B cell (primary cell): ENCODE data around the gene DHX34. TPM values are rescaled to one million over a fixed set of nuclear protein-coding genes. Genes with fewer than 3 reads are reported as not detected.

Experiments used
- ATAC-seq: fragments of 200-7000 bp; cut with Tn5 transposase; one replicate; pipeline ENCODE4 v1.10.0; 2021; ENCODE audit warnings: low read depth, mild to moderate bottlenecking, moderate number of reproducible peaks, moderate library complexity
- CTCF ChIA-PET: fragments of 350-600 bp; sonication (Branson Sonifier 250); formaldehyde crosslinking; loops from one replicate; lab custom pipeline; 2021; ENCODE audit warnings: antibody characterized with exemption, inconsistent platforms; lab: Charles Lee
- POLR2A ChIA-PET: fragments of 350-600 bp; sonication (Branson Sonifier 250); formaldehyde crosslinking; loops from one replicate; lab custom pipeline; 2021; ENCODE audit warnings: antibody characterized with exemption; lab: Charles Lee
- DNase-seq: peaks from one replicate; pipeline ENCODE4 v3.0.0; 2013
- H2AFZ ChIP-seq: 2 replicates; pipeline ENCODE4 v1.6.1; 2012; ENCODE audit warnings: mild to moderate bottlenecking, low read depth, low read length; ENCODE audit not compliant: insufficient read depth, poor library complexity, severe bottlenecking
- H3K27ac ChIP-seq, 2 donors: 1 replicate in 1 of 2; 2 replicates in 1 of 2; pipeline ENCODE4 v1.5.1; 2012 to 2013; ENCODE audit warnings: low read length in 2 of 2, mild to moderate bottlenecking in 2 of 2, moderate library complexity in 1 of 2
- H3K27me3 ChIP-seq, 4 experiments: fragments of 200-600 bp in 1 of 4; sonication (generic) in 1 of 4; replicated peaks in 1 of 4; 1 replicate in 2 of 4; 2 replicates in 2 of 4; pipeline versions ENCODE4 v1.6.1 to v1.7.0; 2013 to 2016; ENCODE audit warnings: low read length in 3 of 4, mild to moderate bottlenecking in 2 of 4, mixed read lengths in 1 of 4, moderate library complexity in 1 of 4; ENCODE audit not compliant: insufficient read depth in 4 of 4, control insufficient read depth in 3 of 4; ENCODE audit errors: control extremely low read depth in 1 of 4
- H3K36me3 ChIP-seq, 2 experiments: replicated peaks in 1 of 2; 1 replicate in 1 of 2; 2 replicates in 1 of 2; pipeline versions ENCODE4 v1.6.1 to v1.7.1; 2013; ENCODE audit warnings: low read length in 1 of 2; ENCODE audit not compliant: insufficient read depth in 2 of 2, control insufficient read depth in 1 of 2; ENCODE audit errors: control extremely low read depth in 1 of 2, extremely low read depth in 1 of 2
- H3K4me1 ChIP-seq, 2 donors: fragments of 200-600 bp in 1 of 2; sonication (generic) in 1 of 2; 1 replicate in 1 of 2; 2 replicates in 1 of 2; pipeline versions ENCODE4 v1.5.1 to v1.6.1; 2013 to 2017; ENCODE audit warnings: low read length in 2 of 2; ENCODE audit not compliant: control insufficient read depth in 2 of 2, insufficient read depth in 2 of 2
- H3K4me2 ChIP-seq: replicated peaks from 2 replicates; pipeline ENCODE3; 2012; ENCODE audit warnings: mild to moderate bottlenecking, low read depth, low read length; ENCODE audit not compliant: poor library complexity, severe bottlenecking
- H3K4me3 ChIP-seq, 5 experiments: fragments of 200-600 bp in 1 of 5; sonication (generic) in 1 of 5; 1 replicate in 3 of 5; 2 replicates in 2 of 5; pipeline versions ENCODE4 v1.5.1 to v1.7.0; 2011 to 2016; ENCODE audit warnings: low read length in 4 of 5, mild to moderate bottlenecking in 4 of 5, low read depth in 2 of 5, control low read depth in 1 of 5, moderate library complexity in 1 of 5; ENCODE audit not compliant: insufficient read depth in 1 of 5; ENCODE audit errors: control extremely low read depth in 1 of 5, extremely low read depth in 1 of 5
- H3K79me2 ChIP-seq: fragments of 200-600 bp; sonication (generic); one replicate; pipeline ENCODE4 v1.6.0; 2016; ENCODE audit warnings: low read length; ENCODE audit not compliant: control insufficient read depth, insufficient read depth
- H3K9ac ChIP-seq: fragments of 200-600 bp; sonication (generic); 2 replicates; pipeline ENCODE4 v1.6.1; 2017; ENCODE audit warnings: mild to moderate bottlenecking, low read length, moderate library complexity
- H3K9me3 ChIP-seq, 3 donors: one replicate each; pipeline versions ENCODE4 v1.6.1 to v1.7.1; 2013; ENCODE audit warnings: low read length in 2 of 3; ENCODE audit not compliant: control insufficient read depth in 2 of 3, insufficient read depth in 1 of 3; ENCODE audit errors: control extremely low read depth in 1 of 3
- H4K20me1 ChIP-seq: 2 replicates; pipeline ENCODE4 v1.6.0; 2012; ENCODE audit warnings: mild to moderate bottlenecking, low read length; ENCODE audit not compliant: insufficient read depth, control insufficient read depth, poor library complexity, severe bottlenecking
- H3K27ac Mint-ChIP-seq: one replicate; pipeline ENCODE4 v1.8.0; 2021; ENCODE audit warnings: mixed read lengths
- H3K27me3 Mint-ChIP-seq: one replicate; pipeline ENCODE4 v1.8.0; 2021; ENCODE audit warnings: mixed read lengths
- H3K4me1 Mint-ChIP-seq: one replicate; pipeline ENCODE4 v1.8.0; 2021; ENCODE audit warnings: mixed read lengths
- H3K4me3 Mint-ChIP-seq: one replicate; pipeline ENCODE4 v1.8.0; 2021; ENCODE audit warnings: mixed read lengths
- H3K9me3 Mint-ChIP-seq: one replicate; pipeline ENCODE4 v1.8.0; 2022; ENCODE audit warnings: mixed read lengths; ENCODE audit not compliant: insufficient read depth
- EZH2 ChIP-seq: IDR thresholded peaks from 2 replicates; pipeline ENCODE4 v1.6.1; 2012; ENCODE audit warnings: borderline replicate concordance, low read depth, mild to moderate bottlenecking, moderate library complexity, low read length; ENCODE audit not compliant: insufficient read depth, poor library complexity, severe bottlenecking
- WGBS: methylation state at CpG from one replicate; pipeline ENCODE4 v1.1.5; 2013; ENCODE audit warnings: missing lambda C conversion rate; ENCODE audit not compliant: insufficient coverage; 5-methylcytosine and 5-hydroxymethylcytosine counted together
- intact Hi-C: fragments of 100-400 bp; cut with micrococcal nuclease; formaldehyde crosslinking; loops from one replicate; pipeline ENCODE4 v1.10.0; 2022
- polyA plus RNA-seq: library from polyadenylated mRNA; depleted of rRNA; stranded (reverse); fragments of >200 nt; gene quantifications from 2 replicates; pipeline ENCODE4 v1.2.3, GENCODE V29; 2012
- total RNA-seq, 2 donors: library from RNA; stranded (reverse); fragments of 120-200 nt in 1 of 2; gene quantifications; 1 replicate in 1 of 2; 2 replicates in 1 of 2; pipeline versions ENCODE4 v1.2.3 to v1.2.4, GENCODE V29; 2013 to 2022
- TF ChIP-seq, protein P1 (sequence below): fragments of 200-600 bp; IDR thresholded peaks from one replicate; pipeline ENCODE4 v1.8.0; 2022; ENCODE audit warnings: antibody characterized with exemption, mild to moderate bottlenecking

The DHX34 gene
- total and polyA plus RNA-seq, 2 donors (not counting 1 experiment from before 2014, with no cell fraction given) = 25.1 to 31.3 TPM

DNA sequence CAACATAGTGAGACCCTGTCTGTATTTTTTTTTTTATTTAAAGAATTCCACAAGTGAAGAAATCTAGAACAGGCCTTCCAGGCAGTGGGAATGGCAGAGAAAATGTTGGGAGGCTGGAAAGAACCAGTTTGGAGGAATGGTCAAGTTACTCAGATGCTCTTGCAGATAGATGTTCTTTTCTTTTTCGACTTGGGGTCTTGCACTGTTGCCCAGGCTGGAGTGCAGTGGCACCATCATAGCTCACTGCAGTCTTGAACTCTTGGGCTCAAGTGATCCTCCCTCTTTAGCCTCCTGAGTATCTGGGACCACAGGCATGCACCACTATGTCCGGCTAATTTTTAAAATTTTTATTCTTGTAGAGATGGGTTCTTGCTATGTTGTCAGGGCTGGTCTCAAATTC is 38.8 kb upstream of the DHX34 start:
- Histone ChIP-seq H3K4me2 (no peak overlapping the region), H3K9me3 (peaks cover 0 to 10% (median 0%) of the 10 kb centered on the region in 3 donors), H3K79me2 (no peaks in the 10 kb centered on the region), H3K4me3 (peak overlapping the region in 1 of 5 experiments; percentile 82), H3K4me1 (peaks cover 2% of the 10 kb centered on the region in 2 donors), H3K9ac (no peak overlapping the region), H4K20me1 (no peaks in the 10 kb centered on the region), H3K27ac (no peak overlapping the region), H2AFZ (no peak overlapping the region), H3K27me3 (peaks cover 0 to 16% (median 2%) of the 10 kb centered on the region in 4 experiments), H3K36me3 (no peaks in the 10 kb centered on the region)
- ChIA-PET CTCF (no interaction called here), POLR2A (no interaction called here)
- Mint-ChIP-seq H3K4me3 (no peak overlapping the region), H3K9me3 (no peaks in the 10 kb centered on the region), H3K4me1 (peaks cover 2% of the 10 kb centered on the region), H3K27me3 (peaks cover 30% of the 10 kb centered on the region), H3K27ac (no peak overlapping the region)
- WGBS = 100% methylated on average over 1 of the region's 2 CpGs
- DNase-seq (no peak), ATAC-seq (no peak)
- no peak for TF ChIP-seq EZH2
- TF ChIP-seq, protein P1, sequence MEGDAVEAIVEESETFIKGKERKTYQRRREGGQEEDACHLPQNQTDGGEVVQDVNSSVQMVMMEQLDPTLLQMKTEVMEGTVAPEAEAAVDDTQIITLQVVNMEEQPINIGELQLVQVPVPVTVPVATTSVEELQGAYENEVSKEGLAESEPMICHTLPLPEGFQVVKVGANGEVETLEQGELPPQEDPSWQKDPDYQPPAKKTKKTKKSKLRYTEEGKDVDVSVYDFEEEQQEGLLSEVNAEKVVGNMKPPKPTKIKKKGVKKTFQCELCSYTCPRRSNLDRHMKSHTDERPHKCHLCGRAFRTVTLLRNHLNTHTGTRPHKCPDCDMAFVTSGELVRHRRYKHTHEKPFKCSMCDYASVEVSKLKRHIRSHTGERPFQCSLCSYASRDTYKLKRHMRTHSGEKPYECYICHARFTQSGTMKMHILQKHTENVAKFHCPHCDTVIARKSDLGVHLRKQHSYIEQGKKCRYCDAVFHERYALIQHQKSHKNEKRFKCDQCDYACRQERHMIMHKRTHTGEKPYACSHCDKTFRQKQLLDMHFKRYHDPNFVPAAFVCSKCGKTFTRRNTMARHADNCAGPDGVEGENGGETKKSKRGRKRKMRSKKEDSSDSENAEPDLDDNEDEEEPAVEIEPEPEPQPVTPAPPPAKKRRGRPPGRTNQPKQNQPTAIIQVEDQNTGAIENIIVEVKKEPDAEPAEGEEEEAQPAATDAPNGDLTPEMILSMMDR = no peak
- intact Hi-C loops = no loop called here

DNA sequence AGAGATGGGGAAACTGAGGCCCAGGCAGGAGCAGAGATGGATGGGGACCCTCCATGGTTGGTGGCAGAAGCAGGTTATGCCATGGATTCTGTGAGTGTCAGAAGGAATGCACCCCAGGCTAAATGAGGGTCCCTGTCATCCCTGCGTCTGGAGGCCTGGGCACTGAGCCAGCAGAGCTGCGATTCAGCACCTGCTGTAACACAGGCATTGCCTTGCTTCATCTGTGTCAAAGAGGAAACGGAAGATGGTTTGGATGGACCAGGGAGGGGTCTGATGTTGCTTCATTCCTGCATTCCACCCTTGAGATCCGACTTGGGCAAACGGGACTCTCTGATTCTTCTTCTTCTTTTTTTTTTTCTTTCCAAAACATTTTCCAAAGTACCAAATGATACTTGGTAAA is 38.3 kb upstream of the DHX34 start:
- WGBS = 37% methylated on average over 5 of the region's 5 CpGs
- Mint-ChIP-seq H3K9me3 (no peaks in the 10 kb centered on the region), H3K27ac (no peak overlapping the region), H3K27me3 (peaks cover 31% of the 10 kb centered on the region), H3K4me3 (no peak overlapping the region), H3K4me1 (no peaks in the 10 kb centered on the region)
- H3K4me1 ChIP-seq = no peaks in the 10 kb centered on the region
- H3K4me2 ChIP-seq = no peak overlapping the region
- no peak for ATAC-seq
- no peak for TF ChIP-seq EZH2
- TF ChIP-seq, protein P1 = no peak
- H2AFZ ChIP-seq = no peak overlapping the region
- H3K36me3 ChIP-seq = no peaks in the 10 kb centered on the region
- intact Hi-C loops = no loop called here
- no peak for DNase-seq
- no peaks in the 10 kb centered on the region for H3K79me2 ChIP-seq
- no peaks in the 10 kb centered on the region for H4K20me1 ChIP-seq
- peak overlapping the region in 1 of 5 experiments; percentile 82 for H3K4me3 ChIP-seq
- no peak overlapping the region for H3K27ac ChIP-seq
- ChIA-PET POLR2A (no interaction called here), CTCF (no interaction called here)
- peaks cover 0 to 13% (median 0%) of the 10 kb centered on the region in 3 donors for H3K9me3 ChIP-seq
- peaks cover 0 to 17% (median 1%) of the 10 kb centered on the region in 4 experiments for H3K27me3 ChIP-seq
- no peak overlapping the region for H3K9ac ChIP-seq
